NCI-H526 (cell line): Measurements from ENCODE around the gene ATAD3B.
A peak's percentile ranks its signal among the peaks of the same experiment; 100 is the strongest.
"Not testable (repeated sequence)": the region's sequence is repeated elsewhere in the genome, so short reads cannot be mapped to it uniquely, and the experiment has no call there.

Experiments used
- DNase-seq, 2 experiments: peaks; one replicate each; lab custom pipeline; 2025; lab: John Stamatoyannopoulos, UW

The ATAD3B gene

GRCh38 chr1:1450616-1451015, 20.9 kb upstream of the ATAD3B start:
- DNase-seq = not testable (repeated sequence)

GRCh38 chr1:1451696-1452364, 19.7 kb upstream of the ATAD3B start:
- DNase-seq = no peak

- not testable (repeated sequence) for DNase-seq
Observed at GRCh38 chr1:1452365-1452739, 19.2 kb upstream of the ATAD3B start.

GRCh38 chr1:1452882-1453281, 18.7 kb upstream of the ATAD3B start:
- DNase-seq = no peak

- DNase-seq = not testable (repeated sequence)
Observed at GRCh38 chr1:1454286-1455056, 17.1 kb upstream of the ATAD3B start.

GRCh38 chr1:1455366-1455884, 16.1 kb upstream of the ATAD3B start:
- no peak for DNase-seq

- DNase-seq = not testable (repeated sequence)
Observed at GRCh38 chr1:1455934-1456333, 15.6 kb upstream of the ATAD3B start.

- not testable (repeated sequence) for DNase-seq
Observed at GRCh38 chr1:1456683-1457255, 14.8 kb upstream of the ATAD3B start.

GRCh38 chr1:1459156-1459555, 12.4 kb upstream of the ATAD3B start:
- not testable (repeated sequence) for DNase-seq

GRCh38 chr1:1459711-1460110, 11.9 kb upstream of the ATAD3B start:
- not testable (repeated sequence) for DNase-seq

- DNase-seq = no peak
Observed at GRCh38 chr1:1460540-1461130, 10.9 kb upstream of the ATAD3B start.

GRCh38 chr1:1461721-1462317, 9.7 kb upstream of the ATAD3B start:
- DNase-seq = no peak

GRCh38 chr1:1462318-1462966, 9.1 kb upstream of the ATAD3B start:
- no peak for DNase-seq

GRCh38 chr1:1463312-1463711, 8.3 kb upstream of the ATAD3B start:
- no peak for DNase-seq

- DNase-seq = not testable (repeated sequence)
Observed at GRCh38 chr1:1468196-1468985, 3.2 kb upstream of the ATAD3B start.

GRCh38 chr1:1470626-1471388, 758 bp upstream of the ATAD3B start:
- peak in 1 of 2 experiments; percentile 16 for DNase-seq

- not testable (repeated sequence) for DNase-seq
Observed at GRCh38 chr1:1472053-1472876, 700 bp downstream of the ATAD3B start.

- DNase-seq = not testable (repeated sequence)
Observed at GRCh38 chr1:1476011-1476410, 4.4 kb downstream of the ATAD3B start.

GRCh38 chr1:1477206-1477605, 5.6 kb downstream of the ATAD3B start:
- DNase-seq = no peak
